SK-N-SH treated with all-trans-retinoic acid at 6 μM for 48 hours (cell line): ENCODE results near the gene NRAP.

Experiments
- ARNTL ChIP-seq: fragments of 450-650 bp; formaldehyde crosslinking; IDR thresholded peaks from 2 replicates; pipeline ENCODE4 v1.5.0; 2020; ENCODE audit warnings: low read depth, mild to moderate bottlenecking, moderate library complexity, borderline replicate concordance
- BACH2 ChIP-seq: fragments of 250-450 bp; sonication (Bioruptor Pico); IDR thresholded peaks from 2 replicates; pipeline ENCODE4 v1.9.0; 2021; ENCODE audit warnings: mild to moderate bottlenecking, borderline replicate concordance
- CREB5 ChIP-seq: fragments of 250-450 bp; sonication (Bioruptor Pico); IDR thresholded peaks from 2 replicates; pipeline ENCODE4 v1.5.1; 2020; ENCODE audit warnings: low read depth, mild to moderate bottlenecking, moderate library complexity
- PATZ1 ChIP-seq: fragments of 250-450 bp; sonication (Bioruptor Pico); IDR thresholded peaks from 2 replicates; pipeline ENCODE4 v1.8.0; 2020; ENCODE audit warnings: mild to moderate bottlenecking, moderate library complexity, borderline replicate concordance
- ZFP30 ChIP-seq: fragments of 450-650 bp; formaldehyde crosslinking; IDR thresholded peaks from 2 replicates; pipeline ENCODE4 v1.5.0; 2022; ENCODE audit warnings: mild to moderate bottlenecking, moderate library complexity

GRCh38 chr10:113581092-113581491 lies 82.7 kb downstream of the NRAP start:
- TF ChIP-seq ZFP30 (CRISPR knock-in tag) (no peak), PATZ1 (CRISPR knock-in tag) (no peak), CREB5 (CRISPR knock-in tag) (no peak), ARNTL (CRISPR knock-in tag) (no peak), BACH2 (CRISPR knock-in tag) (no peak)
